CD4-positive, alpha-beta T cell (primary cell): ENCODE results near the gene PIK3R6. TPM values are rescaled to one million over a fixed set of nuclear protein-coding genes. Genes with fewer than 3 reads are reported as not detected.

ENCODE experiments used
- ATAC-seq: fragments of 200-7000 bp; cut with Tn5 transposase; one replicate; pipeline ENCODE4 v1.10.0; 2022; ENCODE audit warnings: mild to moderate bottlenecking; ENCODE audit not compliant: poor library complexity
- CTCF ChIA-PET: fragments of 350-600 bp; sonication (Branson Sonifier 250); formaldehyde crosslinking; loops from one replicate; lab custom pipeline; 2021; ENCODE audit warnings: antibody characterized with exemption, inconsistent platforms; lab: Charles Lee
- POLR2A ChIA-PET: fragments of 350-600 bp; sonication (Branson Sonifier 250); formaldehyde crosslinking; loops from one replicate; lab custom pipeline; 2021; ENCODE audit warnings: antibody characterized with exemption, inconsistent platforms; lab: Charles Lee
- DNase-seq, 14 experiments: peaks; one replicate each; pipeline ENCODE4 v3.0.0-alpha.2; 2013 to 2020; ENCODE audit warnings: mixed read lengths in 2 of 14
- H3K27ac ChIP-seq, 2 donors: one replicate each; pipeline versions ENCODE4 v1.5.1 to v1.7.0; 2013; ENCODE audit warnings: low read length in 2 of 2, low read depth in 1 of 2, mild to moderate bottlenecking in 1 of 2
- H3K27me3 ChIP-seq, 2 experiments: 1 replicate in 1 of 2; 2 replicates in 1 of 2; pipeline versions ENCODE4 v1.6.1 to v1.7.0; 2013; ENCODE audit warnings: low read length in 2 of 2, control low read depth in 1 of 2, mild to moderate bottlenecking in 1 of 2, moderate library complexity in 1 of 2; ENCODE audit not compliant: insufficient read depth in 2 of 2, control insufficient read depth in 1 of 2
- H3K36me3 ChIP-seq: one replicate; pipeline ENCODE4 v1.6.1; 2013; ENCODE audit warnings: low read length, control low read depth; ENCODE audit not compliant: insufficient read depth
- H3K4me1 ChIP-seq: one replicate; pipeline ENCODE4 v1.6.1; 2013; ENCODE audit warnings: low read length, control low read depth; ENCODE audit not compliant: insufficient read depth
- H3K4me3 ChIP-seq: one replicate; pipeline ENCODE4 v1.5.1; 2013; ENCODE audit warnings: mild to moderate bottlenecking, low read length, moderate library complexity
- H3K9me3 ChIP-seq, 2 experiments: 1 replicate in 1 of 2; 2 replicates in 1 of 2; pipeline versions ENCODE4 v1.6.1 to v1.7.0; 2013; ENCODE audit warnings: low read length in 2 of 2, mild to moderate bottlenecking in 2 of 2, control low read depth in 1 of 2, moderate library complexity in 1 of 2; ENCODE audit not compliant: control insufficient read depth in 1 of 2, insufficient read depth in 1 of 2
- H3K27ac Mint-ChIP-seq: one replicate; pipeline ENCODE4 v1.8.0; 2020; ENCODE audit warnings: mixed read lengths
- H3K27me3 Mint-ChIP-seq: one replicate; pipeline ENCODE4 v1.8.0; 2021; ENCODE audit warnings: mixed read lengths
- H3K36me3 Mint-ChIP-seq: one replicate; pipeline ENCODE4 v1.8.0; 2021; ENCODE audit warnings: low read depth, mixed read lengths
- H3K4me1 Mint-ChIP-seq: one replicate; pipeline ENCODE4 v1.8.0; 2021; ENCODE audit warnings: low read depth, mixed read lengths
- H3K4me3 Mint-ChIP-seq: one replicate; pipeline ENCODE4 v1.8.0; 2020; ENCODE audit warnings: mild to moderate bottlenecking, mixed read lengths
- H3K9me3 Mint-ChIP-seq: one replicate; pipeline ENCODE4 v1.8.0; 2020; ENCODE audit warnings: mixed read lengths
- intact Hi-C, 2 experiments: fragments of 100-400 bp; cut with DNase I in 1 of 2; cut with micrococcal nuclease in 1 of 2; formaldehyde crosslinking; loops; one replicate each; pipeline versions ENCODE4 v1.15.1 to v1.9.0; 2023 to 2025; cut with DNase I, micrococcal nuclease
- total RNA-seq, 174 experiments: library from RNA in 2 of 174; stranded (reverse) in 2 of 174; gene quantifications; one replicate each; pipeline ENCODE4 v1.2.3 and lab custom pipeline; 2021 to 2026
- TF ChIP-seq, protein P1 (sequence below): fragments of 200-600 bp; IDR thresholded peaks from one replicate; pipeline ENCODE4 v1.8.0; 2022; ENCODE audit warnings: antibody characterized with exemption, mild to moderate bottlenecking

The PIK3R6 gene
- total RNA-seq, 2 experiments from 2014 or later = 0.50 to 0.60 TPM

DNA sequence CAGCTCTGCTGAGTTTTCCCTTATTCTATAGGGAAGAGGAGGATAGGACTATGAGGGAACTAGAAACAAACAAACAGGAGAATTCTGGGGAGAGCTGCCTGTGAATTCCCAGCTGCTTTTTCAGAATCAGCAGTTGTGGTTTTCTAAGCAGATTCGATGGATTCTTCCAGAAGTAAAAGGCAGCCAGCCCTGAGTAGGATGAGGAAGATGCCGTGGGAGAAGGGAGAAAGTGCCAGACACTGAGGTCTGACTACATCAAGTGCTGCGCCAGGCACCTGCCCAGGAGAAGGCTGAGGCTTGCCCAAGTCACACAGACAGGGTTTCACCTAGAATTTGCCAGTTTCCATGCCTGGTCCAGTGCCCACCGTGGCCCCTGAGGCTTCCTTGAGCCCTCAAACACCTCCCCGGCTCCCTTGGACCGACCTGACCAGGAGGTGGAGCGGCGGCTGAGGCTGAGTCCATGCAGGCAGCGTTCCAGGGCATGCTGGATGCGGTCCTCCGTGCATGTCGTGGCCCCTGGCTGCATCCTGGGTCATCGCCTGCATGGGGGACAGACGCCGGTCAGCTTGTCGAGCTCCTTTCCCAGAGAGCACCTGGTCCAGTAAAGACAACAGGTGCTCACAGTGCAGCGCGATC, 43.6 kb upstream of the PIK3R6 start:
- ChIA-PET POLR2A (interaction anchor here (1.7 kb wide), 1 partner anchor 10 kb away, joined by 6 read pairs; no protein-coding TSS in a partner anchor), CTCF (interaction anchor here (1.2 kb wide), 1 partner anchor 16 kb away, joined by 3 read pairs; no protein-coding TSS in a partner anchor)
- no peaks in the 10 kb centered on the region for H3K27me3 Mint-ChIP-seq
- H3K36me3 Mint-ChIP-seq = peaks cover 80% of the 10 kb centered on the region
- H3K4me3 ChIP-seq = no peak overlapping the region
- intact Hi-C loops = no loop called here
- no peak overlapping the region for H3K27ac ChIP-seq
- no peaks in the 10 kb centered on the region for H3K9me3 Mint-ChIP-seq
- H3K4me1 Mint-ChIP-seq = peaks cover 16% of the 10 kb centered on the region
- peaks cover 74% of the 10 kb centered on the region for H3K36me3 ChIP-seq
- peaks cover 11% of the 10 kb centered on the region for H3K4me1 ChIP-seq
- no peaks in the 10 kb centered on the region for H3K9me3 ChIP-seq
- H3K27ac Mint-ChIP-seq = peak overlapping the region; percentile 33
- ATAC-seq = no peak
- H3K4me3 Mint-ChIP-seq = no peak overlapping the region
- no peaks in the 10 kb centered on the region for H3K27me3 ChIP-seq
- TF ChIP-seq, protein P1, sequence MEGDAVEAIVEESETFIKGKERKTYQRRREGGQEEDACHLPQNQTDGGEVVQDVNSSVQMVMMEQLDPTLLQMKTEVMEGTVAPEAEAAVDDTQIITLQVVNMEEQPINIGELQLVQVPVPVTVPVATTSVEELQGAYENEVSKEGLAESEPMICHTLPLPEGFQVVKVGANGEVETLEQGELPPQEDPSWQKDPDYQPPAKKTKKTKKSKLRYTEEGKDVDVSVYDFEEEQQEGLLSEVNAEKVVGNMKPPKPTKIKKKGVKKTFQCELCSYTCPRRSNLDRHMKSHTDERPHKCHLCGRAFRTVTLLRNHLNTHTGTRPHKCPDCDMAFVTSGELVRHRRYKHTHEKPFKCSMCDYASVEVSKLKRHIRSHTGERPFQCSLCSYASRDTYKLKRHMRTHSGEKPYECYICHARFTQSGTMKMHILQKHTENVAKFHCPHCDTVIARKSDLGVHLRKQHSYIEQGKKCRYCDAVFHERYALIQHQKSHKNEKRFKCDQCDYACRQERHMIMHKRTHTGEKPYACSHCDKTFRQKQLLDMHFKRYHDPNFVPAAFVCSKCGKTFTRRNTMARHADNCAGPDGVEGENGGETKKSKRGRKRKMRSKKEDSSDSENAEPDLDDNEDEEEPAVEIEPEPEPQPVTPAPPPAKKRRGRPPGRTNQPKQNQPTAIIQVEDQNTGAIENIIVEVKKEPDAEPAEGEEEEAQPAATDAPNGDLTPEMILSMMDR = no peak
- no peak for DNase-seq

DNA sequence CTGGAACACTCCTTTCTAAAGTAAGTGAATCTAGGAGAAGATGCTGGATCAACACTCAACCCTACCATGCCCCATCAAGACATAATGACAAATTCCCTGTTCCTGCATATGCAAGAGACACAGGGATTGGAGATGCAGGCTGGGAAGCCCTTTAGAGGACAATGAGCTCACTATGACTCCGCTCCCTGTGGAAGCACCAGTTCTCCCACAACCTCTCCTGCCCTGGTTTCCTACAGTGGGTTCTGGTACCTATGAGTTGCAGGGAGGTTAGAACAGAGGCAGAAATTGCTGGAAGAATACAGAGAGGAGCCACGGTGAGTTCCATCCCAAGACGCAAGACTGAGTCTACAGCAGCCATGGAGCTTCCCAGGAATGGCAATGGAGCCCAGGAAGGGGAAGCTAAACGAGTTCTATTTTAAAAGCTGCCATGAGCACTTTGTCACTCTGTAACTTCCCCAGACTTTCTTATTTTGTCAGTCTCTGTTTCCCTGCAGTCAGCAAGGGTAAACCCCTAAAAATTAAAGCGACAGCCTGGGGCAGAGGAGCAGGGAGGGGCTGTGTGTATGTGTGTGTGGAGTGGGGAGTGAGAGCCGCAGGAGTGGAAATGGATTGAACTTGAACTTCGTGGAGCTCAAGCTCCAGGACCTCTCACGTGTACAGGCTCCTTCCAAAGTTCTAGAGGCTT, 42.3 kb upstream of the PIK3R6 start:
- no peak for DNase-seq
- intact Hi-C loops = no loop called here
- Mint-ChIP-seq H3K9me3 (no peaks in the 10 kb centered on the region), H3K36me3 (peaks cover 81% of the 10 kb centered on the region), H3K4me1 (peaks cover 14% of the 10 kb centered on the region), H3K27me3 (no peaks in the 10 kb centered on the region), H3K27ac (no peak overlapping the region), H3K4me3 (no peak overlapping the region)
- H3K27ac ChIP-seq = no peak overlapping the region
- peaks cover 82% of the 10 kb centered on the region for H3K36me3 ChIP-seq
- H3K9me3 ChIP-seq = no peaks in the 10 kb centered on the region
- TF ChIP-seq, protein P1 = no peak
- CTCF ChIA-PET = interaction anchor here (1.0 to 1.2 kb wide), 2 partner anchors 15 to 56 kb away, joined by 3 read pairs; partner anchors contain the start of gene PIK3R5
- no peak overlapping the region for H3K4me3 ChIP-seq
- POLR2A ChIA-PET = interaction anchor here (1.7 kb wide), 1 partner anchor 9 kb away, joined by 6 read pairs; no protein-coding TSS in a partner anchor
- ATAC-seq = no peak
- peaks cover 11% of the 10 kb centered on the region for H3K4me1 ChIP-seq
- no peaks in the 10 kb centered on the region for H3K27me3 ChIP-seq

DNA sequence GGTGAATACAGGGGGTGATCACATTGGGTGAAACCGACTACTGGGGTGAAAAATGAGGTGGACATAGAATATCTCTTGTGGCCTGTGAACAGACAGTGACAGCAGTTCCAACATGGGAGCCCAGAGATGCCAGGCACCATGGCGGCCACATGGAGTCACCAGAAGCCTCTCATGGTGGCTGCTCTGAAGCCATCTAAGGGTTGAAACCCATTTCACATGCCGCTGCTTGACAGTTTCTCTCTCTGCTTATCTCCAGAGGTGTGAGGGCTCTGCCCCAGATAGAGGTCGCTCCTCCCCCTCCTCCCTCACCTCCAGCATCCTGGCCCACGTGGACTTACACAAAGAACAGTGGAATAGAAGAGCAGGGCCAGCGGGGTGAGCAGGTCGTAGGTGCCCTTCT, 37.9 kb upstream of the PIK3R6 start:
- no peak overlapping the region for H3K4me3 Mint-ChIP-seq
- no peaks in the 10 kb centered on the region for H3K27me3 Mint-ChIP-seq
- peaks cover 85% of the 10 kb centered on the region for H3K36me3 Mint-ChIP-seq
- POLR2A ChIA-PET = no interaction called here
- H3K9me3 Mint-ChIP-seq = no peaks in the 10 kb centered on the region
- no peaks in the 10 kb centered on the region for H3K9me3 ChIP-seq
- TF ChIP-seq, protein P1 = no peak
- peaks cover 72% of the 10 kb centered on the region for H3K36me3 ChIP-seq
- ATAC-seq (peak; percentile 30), DNase-seq (peak in 2 of 14 experiments; percentile 38 to 44)
- peaks cover 18% of the 10 kb centered on the region for H3K4me1 ChIP-seq
- H3K27ac Mint-ChIP-seq = peak overlapping the region; percentile 72
- peak overlapping the region in 1 of 2 donors; percentile 7 for H3K27ac ChIP-seq
- no peaks in the 10 kb centered on the region for H3K27me3 ChIP-seq
- H3K4me3 ChIP-seq = no peak overlapping the region
- CTCF ChIA-PET = interaction anchor here (0.7 to 1.3 kb wide), 2 partner anchors 13 to 92 kb away, joined by 3 read pairs; no protein-coding TSS in a partner anchor
- intact Hi-C loops = no loop called here
- H3K4me1 Mint-ChIP-seq = peaks cover 18% of the 10 kb centered on the region
